ENCODE results near the gene FAM124A.
A peak's percentile ranks its signal among the peaks of the same experiment; 100 is the strongest.
"Not testable (repeated sequence)": the region's sequence is repeated elsewhere in the genome, so short reads cannot be mapped to it uniquely, and the experiment has no call there.

FAM124A gene

DNA sequence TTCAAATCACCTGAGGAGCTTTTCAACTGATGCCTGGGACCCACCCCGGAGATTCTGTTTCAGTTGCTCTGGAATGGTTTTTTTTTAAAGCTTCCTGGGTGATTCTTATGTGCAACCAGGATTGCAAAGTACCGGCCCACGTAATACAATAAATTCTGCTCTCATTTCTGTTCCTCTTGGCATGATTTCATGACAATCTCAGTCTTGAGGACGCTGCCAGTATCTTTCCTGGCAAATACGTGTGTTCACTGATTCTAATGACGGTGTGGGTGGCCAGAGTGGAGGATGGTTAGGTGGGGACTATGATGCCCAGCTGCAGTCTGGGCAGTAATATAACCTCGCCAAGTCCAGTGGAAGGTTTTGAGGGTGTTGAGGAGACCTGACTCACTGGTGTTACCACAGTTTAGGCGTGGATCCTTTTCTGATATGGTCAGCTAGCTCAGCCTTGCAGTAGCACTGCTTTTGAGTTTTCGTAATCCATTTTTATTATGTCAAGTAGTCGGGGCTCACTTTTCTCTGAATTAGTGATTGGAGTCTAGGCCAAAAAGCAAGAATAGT is 49.4 kb downstream of the FAM124A start:
- no peak for DNase-seq

DNA sequence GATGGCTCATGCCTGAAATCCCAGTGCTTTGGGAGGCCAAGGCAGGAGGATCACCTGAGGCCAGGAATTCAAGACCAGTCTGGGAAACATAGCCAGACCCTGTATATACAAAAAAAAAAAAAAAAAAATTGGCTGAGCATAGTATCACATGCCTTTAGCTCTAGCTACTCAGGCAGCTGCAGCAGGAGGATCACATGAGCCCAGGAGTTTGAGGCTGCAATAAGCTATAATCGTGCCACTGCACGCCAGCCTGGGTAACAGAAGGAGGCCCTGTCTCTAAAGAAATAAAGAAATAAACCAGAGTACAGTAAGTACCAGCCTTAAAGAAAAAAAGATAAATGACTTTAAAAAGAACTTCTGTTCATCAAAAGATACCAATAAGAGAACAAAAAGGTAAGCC is 52.9 kb downstream of the FAM124A start:
- DNase-seq, result no peak

DNA sequence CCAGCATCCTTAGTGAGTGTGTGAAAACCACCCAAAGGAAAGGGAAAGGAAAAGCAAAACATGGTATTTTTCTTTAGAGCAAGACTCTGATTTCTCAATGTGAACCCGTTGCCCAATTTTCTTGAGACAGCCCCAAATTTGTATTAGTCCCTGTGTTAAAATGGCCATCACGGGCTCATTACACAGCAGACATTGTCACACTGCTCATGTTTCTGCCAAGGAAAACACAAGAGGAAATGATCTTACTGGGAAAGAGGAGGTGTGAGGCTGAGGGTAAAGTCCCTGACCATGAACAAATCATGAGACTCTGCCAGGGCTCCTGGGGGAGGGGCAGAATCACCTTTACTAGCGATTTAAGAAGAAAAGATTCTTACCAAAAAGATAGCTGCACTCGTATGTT is 54.4 kb downstream of the FAM124A start:
- no peak for DNase-seq

DNA sequence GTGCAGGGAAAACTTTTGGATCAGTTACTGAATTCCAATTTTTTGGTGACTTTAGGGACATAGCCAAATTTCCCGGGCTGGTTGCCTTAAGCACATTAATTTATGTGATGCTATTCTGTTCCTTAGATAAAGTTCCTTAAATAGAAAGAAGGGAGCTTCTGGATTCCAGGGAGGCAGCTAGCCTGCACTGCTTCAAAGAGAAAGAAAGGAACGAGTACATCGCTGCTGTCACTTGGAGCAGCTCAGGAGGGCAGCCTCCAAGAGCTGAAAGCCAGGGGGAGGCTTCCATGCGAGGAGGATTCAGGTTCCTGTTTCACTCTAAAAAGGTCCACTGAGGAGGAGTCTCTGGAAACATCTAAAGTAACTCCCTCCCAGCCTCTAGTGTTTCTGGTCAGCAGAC is 55.7 kb downstream of the FAM124A start:
- no peak for DNase-seq

DNA sequence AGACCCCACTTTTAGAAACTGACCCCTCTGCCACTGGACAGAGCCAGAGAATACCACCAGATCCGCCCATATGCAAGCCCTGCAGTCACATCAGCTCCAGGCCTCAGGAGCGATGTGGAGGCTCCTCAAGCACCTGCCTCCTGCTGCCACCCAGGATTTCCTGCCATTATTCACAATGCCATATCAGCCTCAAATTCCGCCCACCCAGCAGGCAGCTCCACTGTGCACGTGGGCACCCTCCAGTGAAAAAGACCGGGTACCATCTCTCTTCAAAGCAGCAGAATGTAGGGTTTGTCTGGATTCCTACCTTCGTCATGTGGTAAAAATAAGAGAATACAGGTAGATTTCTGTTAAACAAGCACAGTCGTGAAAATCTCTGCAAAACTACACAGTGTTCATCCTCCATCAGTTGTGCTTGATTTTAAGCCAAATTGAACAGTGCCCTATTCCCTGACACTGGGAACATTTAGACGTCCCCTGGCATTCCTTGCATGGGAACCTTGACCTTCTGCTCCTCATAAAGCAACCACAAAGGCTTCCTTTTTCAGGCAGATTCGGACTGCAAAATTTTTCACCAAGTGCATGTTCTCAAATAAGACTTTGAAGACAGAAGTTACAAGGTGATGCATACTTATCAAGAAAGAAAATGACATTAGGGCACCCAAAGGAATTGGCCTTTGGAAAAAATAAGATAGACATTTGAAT is 56.4 kb downstream of the FAM124A start:
- DNase-seq, result no peak

DNA sequence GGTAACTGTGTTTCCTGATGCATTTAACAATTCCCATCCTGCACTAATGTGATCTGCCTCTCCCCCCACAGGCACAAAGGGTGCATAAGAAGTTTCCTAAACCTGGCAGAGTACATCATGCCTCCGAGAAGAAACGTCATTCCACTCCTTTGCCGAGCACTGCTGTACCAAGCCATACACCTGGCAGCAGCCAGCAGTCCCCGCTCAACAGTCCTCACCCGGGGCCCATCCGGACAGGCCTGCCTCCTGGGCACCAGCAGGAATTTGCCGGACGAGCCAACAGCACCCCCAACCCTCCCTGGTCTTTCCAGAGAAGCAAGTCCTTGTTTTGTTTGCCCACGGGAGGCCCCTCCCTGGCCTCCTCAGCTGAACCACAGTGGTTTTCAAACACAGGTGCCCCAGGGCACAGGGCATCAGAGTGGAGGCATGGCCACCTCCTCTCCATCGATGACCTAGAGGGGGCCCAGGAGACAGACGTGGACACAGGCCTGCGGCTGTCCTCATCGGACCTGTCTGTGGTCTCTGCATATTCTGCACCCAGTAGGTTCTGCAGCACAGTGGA is 58.3 kb downstream of the FAM124A start:
- no peak for DNase-seq

DNA sequence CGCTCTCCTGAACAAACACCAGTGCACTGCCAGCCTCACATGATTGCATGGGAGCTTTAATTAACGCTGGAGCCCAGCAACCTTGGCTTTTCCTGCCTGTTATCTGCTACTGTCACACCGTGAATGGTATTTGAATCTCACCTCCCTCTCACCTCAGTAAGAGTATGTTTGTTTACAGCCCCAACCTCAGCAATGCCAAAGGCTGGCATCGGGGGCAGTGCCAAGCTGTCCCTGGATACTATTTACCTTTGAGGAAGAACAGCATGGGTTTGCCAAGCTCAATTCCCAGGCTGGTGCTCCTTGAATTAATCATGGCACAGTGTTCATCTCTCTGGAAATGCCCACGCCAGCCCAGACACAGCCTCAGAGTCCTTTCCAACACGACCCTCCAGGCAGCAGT is 60.1 kb downstream of the FAM124A start:
- DNase-seq, result no peak

DNA sequence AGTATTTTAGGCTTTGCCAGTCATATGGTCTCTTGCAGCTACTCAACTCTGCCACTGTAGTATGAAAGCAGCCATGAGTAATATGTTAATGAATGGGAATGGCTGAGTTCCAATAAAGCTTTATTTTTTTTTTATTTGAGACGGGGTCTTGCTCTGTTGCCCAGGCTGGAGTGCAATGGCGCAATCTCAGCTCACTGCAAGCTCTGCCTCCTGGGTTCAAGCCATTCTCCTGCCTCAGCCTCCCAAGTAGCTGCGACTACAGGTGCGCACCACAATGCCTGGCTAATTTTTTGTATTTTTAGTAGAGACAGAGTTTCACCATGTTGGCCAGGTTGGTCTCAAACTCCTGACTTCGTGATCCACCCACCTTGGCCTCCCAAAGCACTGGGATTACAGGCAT is 60.7 kb downstream of the FAM124A start:
- not testable (repeated sequence) for DNase-seq

DNA sequence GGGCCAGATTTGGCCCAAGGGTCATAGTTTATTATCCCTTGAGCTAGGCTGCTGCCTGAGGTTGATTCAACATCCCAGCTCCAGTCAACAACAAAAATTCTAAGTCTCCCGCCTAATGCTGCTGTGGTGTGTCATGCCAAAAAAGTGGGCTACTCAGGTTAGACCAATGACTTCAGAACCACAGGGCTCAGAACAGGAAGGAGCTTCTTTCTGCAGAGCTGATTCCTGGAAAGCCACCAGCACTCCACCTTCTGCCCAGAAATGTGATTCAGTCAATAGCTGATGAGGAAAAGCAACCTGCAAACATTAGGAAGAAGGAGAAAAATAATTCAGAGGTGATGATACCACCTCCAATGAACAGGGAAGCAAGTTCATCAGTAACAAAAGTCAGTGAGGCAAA is 61.2 kb downstream of the FAM124A start:
- no peak for DNase-seq

DNA sequence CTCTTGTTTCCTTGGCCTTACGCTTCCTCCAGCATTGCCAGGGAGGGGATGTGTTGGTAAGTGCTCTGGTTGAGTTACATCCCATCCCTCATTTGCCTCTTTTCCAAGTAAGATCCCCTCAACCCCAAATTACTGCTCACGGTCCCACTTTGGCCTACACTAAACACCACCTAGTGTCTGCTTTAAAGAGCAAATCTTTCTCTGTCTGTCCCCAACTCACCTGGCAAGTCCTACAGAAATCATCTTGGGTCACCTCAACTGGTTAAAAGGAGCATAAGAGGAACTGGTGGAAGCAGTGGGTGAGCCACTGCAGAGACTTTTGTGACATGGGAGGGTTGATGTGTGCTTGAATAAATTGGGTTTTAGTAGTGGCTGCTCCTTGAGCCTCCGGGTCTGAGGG is 62.1 kb downstream of the FAM124A start:
- no peak for DNase-seq

DNA sequence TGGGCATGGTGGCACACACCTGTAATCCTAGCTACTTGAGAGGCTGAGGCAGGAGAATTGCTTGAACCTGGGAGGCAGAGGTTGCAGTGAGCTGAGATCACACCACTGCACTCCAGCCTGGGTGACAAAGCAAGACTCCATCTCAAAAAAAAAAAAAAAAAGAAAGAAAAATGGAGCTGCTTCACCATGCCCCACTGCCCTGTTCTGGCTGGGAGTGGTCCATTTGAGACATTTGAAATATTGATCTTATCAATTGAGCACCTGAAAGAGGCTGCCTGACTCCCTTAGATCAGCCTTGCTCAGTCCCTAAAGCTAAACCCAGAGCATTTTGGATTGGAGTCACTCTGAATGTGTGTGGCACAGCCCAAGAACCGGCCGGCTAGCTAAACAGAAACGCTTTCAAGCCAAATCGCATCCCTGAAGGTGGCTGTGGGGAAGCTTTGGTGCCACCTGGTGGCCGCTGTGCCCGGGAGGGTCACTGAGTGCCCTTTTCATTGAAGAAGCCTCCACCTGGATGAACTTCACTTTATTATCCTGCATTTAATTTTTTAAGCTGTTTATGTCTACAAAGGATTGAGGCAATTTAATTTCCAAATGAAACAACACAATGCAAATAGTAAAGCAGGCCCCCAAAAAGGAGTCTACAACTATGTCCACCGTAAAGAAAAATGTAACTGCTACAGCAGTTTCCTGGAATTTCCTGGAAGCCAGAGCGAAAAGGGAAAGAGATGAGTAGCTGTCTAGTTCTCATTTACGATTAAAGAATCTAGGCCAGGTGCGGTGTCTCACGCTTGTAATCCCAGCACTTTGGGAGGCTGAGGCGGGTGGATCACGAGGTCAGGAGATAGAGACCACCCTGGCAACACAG is 64.2 kb downstream of the FAM124A start:
- DNase-seq, result peak; percentile 51

DNA sequence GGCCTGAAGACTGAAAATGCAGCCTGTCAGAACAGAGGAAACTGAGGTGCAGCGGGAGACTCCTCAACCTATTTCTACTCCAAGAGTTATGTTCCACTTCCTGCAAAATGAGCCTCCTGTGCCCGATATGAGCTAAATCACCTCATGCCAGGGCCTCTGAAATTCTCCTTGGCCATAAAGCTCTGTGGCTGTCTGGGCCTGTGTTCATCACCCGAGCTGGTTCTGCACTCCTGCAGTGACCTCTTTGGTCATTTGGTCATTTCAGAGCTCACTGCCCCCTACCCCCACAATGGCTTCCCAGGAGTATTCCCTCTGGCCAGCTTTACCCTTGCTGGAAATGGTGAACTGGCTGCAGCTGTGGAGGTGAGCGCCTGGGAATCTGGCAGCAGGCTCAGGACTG is 65.6 kb downstream of the FAM124A start:
- no peak for DNase-seq

DNA sequence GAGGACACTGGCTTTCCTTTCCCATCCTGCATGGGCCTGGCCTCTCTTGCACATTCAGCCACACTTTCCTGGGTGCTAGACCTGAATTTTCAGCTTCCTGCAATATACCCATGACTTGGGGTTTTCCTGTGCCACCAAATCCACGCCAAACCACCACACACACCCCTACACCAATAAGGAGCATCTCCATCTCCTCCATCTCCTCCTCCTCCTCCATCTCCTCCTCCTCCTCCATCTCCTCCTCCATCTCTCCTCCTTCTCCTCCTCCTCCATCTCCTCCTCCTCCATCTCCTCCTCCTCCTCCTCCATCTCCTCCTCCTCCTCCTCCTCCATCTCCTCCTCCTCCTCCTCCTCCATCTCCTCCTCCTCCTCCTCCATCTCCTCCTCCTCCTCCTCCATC is 66.1 kb downstream of the FAM124A start:
- not testable (repeated sequence) for DNase-seq

DNA sequence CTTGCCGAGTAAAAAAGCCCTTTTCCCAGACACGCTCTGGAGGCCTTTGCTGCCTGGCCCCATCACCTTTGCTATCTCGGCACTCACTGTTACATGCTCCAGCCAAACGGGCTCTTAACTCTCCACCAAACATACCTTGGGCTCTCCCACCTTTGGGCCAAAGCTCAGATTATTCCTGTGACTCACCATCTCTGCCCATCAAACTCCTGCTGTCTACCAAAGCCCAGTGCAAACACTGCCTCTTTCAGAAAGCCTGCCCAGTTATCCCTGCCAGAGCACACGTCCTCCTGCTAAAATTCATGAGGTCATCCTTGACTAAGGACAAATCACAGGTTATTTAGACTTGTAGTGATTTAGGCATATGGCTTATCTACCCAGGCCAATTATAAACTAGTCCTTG is 69.1 kb downstream of the FAM124A start:
- no peak for DNase-seq

DNA sequence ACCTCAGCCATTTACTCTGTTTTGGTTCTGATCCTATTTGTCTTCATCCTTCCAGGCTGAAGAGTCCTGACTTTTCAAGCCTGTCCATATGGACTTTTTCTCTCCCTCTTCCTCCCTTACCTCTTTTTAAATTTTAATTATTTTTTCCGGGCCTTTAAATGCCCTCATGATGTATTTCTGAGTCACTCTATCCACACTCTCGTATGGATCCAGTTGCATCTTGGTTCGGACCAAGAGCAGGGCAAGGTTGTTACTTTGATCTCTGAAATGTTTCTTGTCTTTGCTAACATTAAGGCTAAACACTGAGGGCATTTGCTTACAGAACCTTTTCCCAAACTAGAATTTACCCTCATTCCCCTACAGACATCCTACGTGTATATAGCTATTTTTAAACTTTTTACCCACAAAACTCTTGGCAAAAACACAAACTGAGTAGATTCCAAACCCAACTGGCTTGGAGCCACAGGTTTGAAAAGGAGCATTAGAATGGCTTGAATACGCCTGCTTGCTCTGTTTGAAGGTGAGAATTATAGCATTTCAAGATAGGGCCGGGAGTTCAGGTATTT is 69.9 kb downstream of the FAM124A start:
- DNase-seq, result no peak

DNA sequence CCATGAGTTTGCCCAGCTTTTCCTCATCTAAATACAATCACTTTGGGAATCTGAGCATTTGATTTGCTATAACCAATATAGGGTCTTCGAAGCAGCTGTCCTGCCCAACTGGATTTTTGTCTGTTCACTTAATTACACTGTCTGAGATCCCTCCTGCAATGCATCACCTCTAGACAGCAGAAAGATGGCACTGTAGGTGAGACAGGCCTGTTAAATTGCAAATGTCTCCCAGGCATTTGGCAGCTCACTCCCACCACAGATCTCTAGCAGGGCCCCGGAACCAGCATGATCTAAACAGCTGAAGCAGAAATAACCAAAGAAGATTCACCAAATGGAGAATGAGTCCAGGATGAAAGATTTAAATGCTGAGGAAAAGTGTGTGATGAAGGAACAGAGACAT is 75.4 kb downstream of the FAM124A start:
- DNase-seq, result no peak

DNA sequence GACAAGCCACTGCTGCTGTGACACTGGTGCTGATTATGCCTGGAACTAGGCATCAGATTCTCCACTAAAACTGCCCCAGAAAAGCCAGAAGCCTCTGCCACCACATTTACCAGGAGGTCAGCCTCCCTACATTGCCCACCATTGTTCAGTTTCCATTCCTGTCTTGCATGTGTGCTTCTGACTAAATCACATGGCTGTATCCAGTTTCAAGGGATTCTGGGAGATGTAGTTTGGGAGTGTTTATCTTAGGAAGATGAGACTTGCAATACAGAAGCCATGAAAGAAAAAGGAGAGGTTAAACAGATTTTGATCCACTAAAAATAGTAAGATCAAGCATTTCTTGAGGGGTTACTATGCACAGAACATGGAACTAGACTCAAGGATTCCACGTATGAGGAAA is 76.6 kb downstream of the FAM124A start:
- DNase-seq, result no peak

DNA sequence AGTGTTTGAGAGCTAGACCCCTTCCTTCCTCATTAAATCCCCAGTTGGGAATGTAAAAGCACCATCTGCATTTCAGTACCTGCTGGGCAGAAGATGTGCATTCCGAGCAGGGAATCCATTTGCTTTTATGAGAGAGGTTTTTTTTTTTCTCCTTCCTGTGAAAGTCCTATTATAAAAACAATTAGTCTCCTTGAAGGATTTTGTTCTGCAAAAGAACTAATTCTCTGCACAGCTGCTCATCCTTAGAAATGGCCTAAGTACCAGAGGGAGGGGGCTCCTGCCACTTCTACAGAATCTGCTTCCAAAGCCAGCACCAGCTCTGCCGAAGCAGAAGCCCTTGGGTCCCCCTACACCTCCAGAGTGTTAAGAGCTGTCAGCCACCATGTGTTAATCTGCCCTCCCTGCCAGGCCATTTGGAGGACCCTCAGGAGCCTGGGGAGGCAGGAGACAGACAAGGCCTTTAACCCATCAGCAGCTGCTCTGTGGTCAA is 80.9 kb downstream of the FAM124A start:
- no peak for DNase-seq

DNA sequence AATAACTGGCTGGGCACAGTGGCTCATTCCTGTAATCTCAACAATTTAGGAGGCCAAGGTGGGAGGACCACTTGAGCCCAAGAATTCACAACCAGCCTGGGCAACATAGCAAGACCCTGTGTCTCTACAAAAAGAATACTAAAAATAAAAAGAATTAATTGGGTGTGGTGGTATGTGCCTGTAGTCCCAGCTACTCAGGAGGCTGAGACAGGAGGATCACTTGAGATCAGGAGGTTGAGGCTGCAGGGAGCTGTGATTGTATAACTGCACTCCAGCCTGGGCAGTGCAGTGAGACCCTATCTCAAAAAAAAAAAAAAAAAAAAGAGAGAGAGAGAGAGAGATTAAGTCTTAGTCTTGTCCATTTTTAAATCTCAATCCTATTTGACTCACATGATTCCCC is 81.7 kb downstream of the FAM124A start:
- no peak for DNase-seq

DNA sequence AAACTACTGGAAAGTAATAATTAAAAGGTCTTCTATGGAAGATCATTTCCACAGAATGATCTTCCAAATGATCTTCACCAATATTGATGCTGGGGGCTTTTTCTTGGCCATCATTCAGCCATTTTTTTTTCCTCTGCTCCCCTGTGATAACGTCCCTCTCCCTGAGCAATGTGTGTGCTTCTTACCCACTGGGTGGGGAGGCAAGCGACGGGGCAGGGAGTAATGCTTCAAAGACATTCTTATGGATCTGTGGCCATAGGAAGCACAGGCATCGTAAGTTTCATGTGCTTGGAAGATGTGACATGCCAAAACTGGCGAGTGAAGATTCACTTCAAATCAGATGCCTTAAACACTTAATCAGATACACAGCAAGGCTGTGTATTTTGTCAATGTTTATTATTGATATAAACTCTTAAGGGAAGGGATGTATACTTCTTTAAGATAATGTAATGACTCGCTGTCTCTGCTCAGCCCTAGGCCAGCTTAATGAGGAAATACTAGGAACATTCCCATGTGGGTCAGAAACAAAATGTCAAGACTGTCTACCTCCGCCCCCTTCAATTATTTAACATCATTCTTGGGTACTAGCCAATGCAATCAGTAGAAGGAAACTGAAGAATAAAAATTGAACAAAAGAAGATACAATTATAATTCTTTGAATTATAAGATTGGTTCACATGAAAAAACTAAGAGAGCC is 83.2 kb downstream of the FAM124A start:
- DNase-seq, result no peak

DNA sequence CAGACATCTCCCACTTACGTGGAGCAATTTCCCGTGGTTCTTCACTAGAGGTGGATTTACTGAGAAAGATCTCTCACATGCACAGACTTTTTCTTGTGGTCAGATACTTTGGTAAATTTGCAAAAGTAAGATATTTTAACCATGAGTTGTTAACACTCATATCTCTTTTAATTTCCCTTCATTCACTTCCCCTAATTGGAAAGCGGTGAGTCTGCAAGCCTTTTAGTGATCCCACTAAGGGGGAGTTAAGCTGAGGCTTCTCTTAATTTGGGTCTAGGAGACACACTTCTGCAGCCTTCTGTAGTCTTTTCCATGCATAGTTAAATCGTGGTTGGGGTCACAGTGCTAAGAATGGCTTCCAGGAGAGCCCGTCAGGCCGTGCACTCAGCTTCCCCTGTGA is 86.6 kb downstream of the FAM124A start:
- no peak for DNase-seq

DNA sequence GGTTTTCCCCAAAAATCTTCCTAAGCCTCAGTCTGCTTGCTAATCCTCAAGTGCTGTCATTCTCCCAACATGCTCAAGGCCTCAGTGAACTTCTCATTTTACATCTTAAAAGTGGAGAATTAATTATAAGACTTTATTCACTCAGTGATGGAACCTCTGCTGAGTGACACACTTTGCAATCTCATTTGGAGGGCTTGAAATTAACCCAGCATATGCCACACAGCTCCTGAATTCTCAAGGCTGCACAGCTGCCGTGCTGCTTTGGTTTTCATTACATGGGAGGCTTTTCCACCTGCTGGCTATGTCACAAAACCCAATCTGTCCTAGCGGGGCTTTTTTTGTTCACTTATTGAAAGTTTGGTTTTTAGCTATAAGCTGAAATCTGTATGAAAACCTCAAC is 89.0 kb downstream of the FAM124A start:
- DNase-seq, result no peak
